LNCAP (cell line): ENCODE results near the gene CKLF.

ENCODE experiments used
- CTCF ChIP-seq: fragments of 450-650 bp; IDR thresholded peaks from 2 replicates; pipeline ENCODE4 v1.5.1; 2017; ENCODE audit warnings: mild to moderate bottlenecking

Gene CKLF

GRCh38 chr16:66574531-66574930 lies 22.2 kb downstream of the CKLF start:
- no peak for TF ChIP-seq CTCF

GRCh38 chr16:66575060-66575459 lies 22.7 kb downstream of the CKLF start:
- TF ChIP-seq CTCF = no peak

GRCh38 chr16:66576296-66576695 lies 23.9 kb downstream of the CKLF start:
- TF ChIP-seq CTCF = no peak

- no peak for TF ChIP-seq CTCF
Observed at GRCh38 chr16:66578651-66579531, 26.5 kb downstream of the CKLF start, which contains the start of gene CMTM2. Gene CMTM2 (plus strand): TSS chr16:66579463. CDS start chr16:66579608, 145 bp downstream.

GRCh38 chr16:66580605-66581209 lies 28.3 kb downstream of the CKLF start:
- TF ChIP-seq CTCF = no peak

- no peak for TF ChIP-seq CTCF
Observed at GRCh38 chr16:66581246-66581952, 29.0 kb downstream of the CKLF start.

- no peak for TF ChIP-seq CTCF
Observed at GRCh38 chr16:66585481-66586239, 33.3 kb downstream of the CKLF start.
